NT2/D1 (cell line): ENCODE data around the gene VPREB1.

Source experiments
- SUZ12 ChIP-seq: IDR thresholded peaks from 2 replicates; pipeline ENCODE4 v1.6.1; 2011; ENCODE audit not compliant: insufficient read length, insufficient read depth; ENCODE audit errors: extremely low read depth
- YY1 ChIP-seq: IDR thresholded peaks from 2 replicates; pipeline ENCODE4 v1.6.1; 2011; ENCODE audit not compliant: insufficient read length, insufficient read depth
- ZNF274 ChIP-seq: IDR thresholded peaks from 2 replicates; pipeline ENCODE4 v1.6.1; 2011; ENCODE audit warnings: mild to moderate bottlenecking, low read depth, low read length

DNA sequence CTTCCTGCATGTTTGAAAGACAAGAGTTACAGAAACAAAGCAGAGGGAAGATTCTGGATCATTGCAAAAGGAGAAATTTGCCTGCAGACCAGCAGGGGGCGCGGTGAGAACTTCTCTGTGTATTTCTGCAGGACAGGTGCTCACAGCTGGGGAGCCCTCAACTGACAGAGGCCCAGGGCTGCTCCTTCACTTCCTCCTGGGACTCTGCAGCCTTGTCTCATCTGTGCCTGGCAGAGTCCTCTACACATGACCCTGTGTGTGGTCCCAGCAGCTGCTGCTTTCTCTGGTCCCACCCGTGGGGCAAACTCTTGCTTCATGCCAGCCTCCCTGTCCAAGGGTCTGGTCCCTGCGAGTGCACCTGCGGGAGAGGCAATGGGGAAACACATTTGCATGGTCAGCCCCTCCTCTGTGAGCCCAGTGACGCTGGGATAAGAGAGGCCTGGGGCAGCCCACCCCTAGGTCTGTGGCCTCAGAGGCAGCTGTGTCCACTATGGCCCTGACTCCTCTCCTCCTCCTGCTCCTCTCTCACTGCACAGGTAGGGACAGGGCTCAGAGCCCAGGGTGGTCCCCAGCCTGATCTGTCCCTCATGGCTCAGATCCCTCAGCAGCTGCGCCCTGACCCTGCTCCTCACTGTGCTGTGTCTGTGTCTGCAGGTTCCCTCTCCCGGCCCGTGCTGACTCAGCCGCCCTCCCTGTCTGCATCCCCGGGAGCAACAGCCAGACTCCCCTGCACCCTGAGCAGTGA lies 43.2 kb upstream of the VPREB1 start:
- TF ChIP-seq YY1 = no peak
- TF ChIP-seq ZNF274 = no peak
- TF ChIP-seq SUZ12 = no peak
